DOHH2 (cell line): ENCODE data around the gene TTC39B.

Experiments used
- EZH2phosphoT487 ChIP-seq: fragments of 200-600 bp; sonication (generic); IDR thresholded peaks from 2 replicates; pipeline ENCODE4 v1.6.1; 2017; ENCODE audit warnings: borderline replicate concordance, mild to moderate bottlenecking, antibody characterized with exemption, low read length, moderate library complexity, mixed read lengths
- TF ChIP-seq, protein P1 (sequence below): fragments of 200-600 bp; sonication (generic); IDR thresholded peaks from one replicate; pipeline ENCODE4 v1.5.1; 2014; ENCODE audit warnings: antibody characterized with exemption, mild to moderate bottlenecking, low read depth, low read length; ENCODE audit not compliant: poor library complexity, severe bottlenecking

DNA sequence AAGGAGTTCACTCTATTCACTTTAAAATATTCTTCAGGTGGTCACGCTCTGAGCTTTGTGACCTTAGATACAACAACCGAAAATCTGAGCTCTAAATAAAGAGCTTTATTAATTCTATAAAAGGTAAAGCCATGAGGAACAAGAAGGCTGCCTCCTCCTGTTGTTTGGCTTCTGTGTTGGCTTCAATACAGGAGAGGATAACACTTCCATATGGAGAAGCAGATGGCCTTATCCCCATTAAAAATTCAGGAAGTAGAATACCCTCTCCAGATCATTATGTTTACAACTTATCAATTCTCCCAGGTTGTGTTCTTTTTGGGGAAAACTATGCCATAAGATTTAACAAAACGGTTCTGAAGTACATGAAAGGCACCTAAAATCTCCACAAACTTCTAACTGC lies 128.4 kb downstream of the TTC39B start:
- TF ChIP-seq, protein P1, sequence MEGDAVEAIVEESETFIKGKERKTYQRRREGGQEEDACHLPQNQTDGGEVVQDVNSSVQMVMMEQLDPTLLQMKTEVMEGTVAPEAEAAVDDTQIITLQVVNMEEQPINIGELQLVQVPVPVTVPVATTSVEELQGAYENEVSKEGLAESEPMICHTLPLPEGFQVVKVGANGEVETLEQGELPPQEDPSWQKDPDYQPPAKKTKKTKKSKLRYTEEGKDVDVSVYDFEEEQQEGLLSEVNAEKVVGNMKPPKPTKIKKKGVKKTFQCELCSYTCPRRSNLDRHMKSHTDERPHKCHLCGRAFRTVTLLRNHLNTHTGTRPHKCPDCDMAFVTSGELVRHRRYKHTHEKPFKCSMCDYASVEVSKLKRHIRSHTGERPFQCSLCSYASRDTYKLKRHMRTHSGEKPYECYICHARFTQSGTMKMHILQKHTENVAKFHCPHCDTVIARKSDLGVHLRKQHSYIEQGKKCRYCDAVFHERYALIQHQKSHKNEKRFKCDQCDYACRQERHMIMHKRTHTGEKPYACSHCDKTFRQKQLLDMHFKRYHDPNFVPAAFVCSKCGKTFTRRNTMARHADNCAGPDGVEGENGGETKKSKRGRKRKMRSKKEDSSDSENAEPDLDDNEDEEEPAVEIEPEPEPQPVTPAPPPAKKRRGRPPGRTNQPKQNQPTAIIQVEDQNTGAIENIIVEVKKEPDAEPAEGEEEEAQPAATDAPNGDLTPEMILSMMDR = no peak
- no peak for TF ChIP-seq EZH2phosphoT487
